RPMI8226 (cell line): ENCODE results near the gene CARS2.
"Not testable (repeated sequence)": the region's sequence is repeated elsewhere in the genome, so short reads cannot be mapped to it uniquely, and the experiment has no call there.

ENCODE experiments used
- DNase-seq: peaks from one replicate; pipeline ENCODE4 v3.0.0-alpha.2; 2015

The CARS2 gene

DNA sequence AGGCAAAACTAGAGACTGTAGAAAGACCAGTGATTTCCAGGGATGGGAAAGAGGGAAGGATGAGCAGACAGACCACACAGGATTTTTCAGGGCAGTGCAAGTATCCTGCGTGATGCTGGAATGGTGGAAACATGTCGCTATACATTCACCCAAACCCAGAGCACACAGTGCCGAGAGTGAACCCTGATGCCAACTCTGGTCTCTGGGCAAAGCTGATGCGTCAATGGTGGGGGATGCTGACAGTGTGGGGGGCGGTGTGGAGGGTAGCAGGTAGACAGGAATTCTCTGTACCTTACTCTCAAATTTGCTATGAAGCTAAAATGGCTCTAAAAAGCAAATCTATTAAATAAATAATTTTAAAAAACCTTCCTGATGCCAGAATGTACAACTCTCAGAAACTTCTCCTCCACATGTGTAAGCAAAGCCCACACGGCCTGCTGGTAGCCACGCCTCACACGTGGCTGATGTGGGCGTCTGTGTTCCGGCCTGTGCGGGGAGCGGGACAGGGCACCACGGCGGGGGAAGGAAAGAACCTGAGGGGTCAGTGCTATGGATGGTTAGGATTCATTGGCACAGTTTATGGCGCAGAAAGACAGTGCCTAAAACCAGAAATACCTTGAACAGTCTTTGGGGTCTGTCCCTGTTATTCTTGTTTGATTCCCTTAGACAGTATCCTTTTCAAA lies 23.9 kb downstream of the CARS2 start:
- no peak for DNase-seq

GRCh38 chr13:110680852-110681251 lies 25.1 kb downstream of the CARS2 start:
- peak; percentile 29 for DNase-seq

DNA sequence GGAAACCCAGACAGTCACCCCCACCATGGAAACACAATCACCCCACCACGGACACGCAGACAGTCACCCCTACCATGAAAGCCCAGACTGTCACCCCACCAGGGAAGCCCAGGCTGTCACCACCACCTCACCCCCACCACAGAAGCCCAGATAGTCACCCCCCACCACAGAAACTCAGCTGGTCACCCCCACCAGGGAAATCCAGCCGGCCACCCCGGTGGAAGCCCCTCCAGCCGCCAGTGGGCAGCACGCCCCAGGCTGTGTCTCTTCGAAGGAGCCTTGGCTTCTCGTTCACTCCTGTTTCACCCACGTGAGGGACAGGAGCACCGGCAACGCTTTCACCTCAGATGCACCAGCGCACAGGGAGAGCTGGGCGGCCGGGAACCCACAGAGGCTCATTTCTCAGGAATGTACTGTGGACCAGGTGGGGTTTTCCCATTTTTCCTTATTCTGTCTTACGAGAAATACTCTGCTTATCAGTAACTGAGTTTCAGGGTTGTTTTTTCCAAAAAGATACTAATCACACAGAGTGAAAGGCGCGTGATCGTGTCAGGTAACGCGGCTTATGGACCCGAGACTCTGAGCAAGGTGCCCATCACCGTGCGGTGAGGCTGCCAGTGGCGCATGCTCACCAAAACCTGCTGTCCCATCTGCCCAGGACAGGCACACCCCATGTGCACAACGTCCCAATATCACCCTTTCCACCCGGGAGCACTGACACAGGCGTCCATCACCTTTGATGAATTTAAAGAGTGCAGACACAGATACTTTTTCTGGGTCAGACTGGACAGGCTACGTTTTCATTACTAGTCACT lies 28.0 kb downstream of the CARS2 start:
- no peak for DNase-seq

GRCh38 chr13:110676595-110677587 lies 29.0 kb downstream of the CARS2 start:
- DNase-seq = peak; percentile 77

- not testable (repeated sequence) for DNase-seq
These were observed 36.1 kb downstream of the CARS2 start for GRCh38 chr13:110669814-110670213.

DNA sequence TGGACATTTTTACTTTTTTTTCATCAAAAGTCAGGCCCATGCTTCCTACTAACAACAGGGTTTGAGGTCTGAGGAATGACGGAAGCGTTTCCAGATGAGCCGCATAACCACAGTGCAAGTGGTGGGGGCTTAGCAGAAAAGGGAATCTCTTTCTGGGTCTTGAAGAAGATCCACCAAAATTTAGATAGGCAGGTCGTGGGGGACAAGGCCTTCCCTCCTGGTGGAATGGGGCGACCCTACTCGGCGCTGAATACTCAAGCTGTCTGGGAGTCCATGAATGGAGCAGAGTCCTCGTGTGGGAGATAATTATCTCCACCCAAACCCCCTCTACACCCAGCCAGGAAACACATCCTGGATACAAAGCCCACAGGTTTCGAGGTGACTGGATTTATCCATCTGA lies 36.9 kb downstream of the CARS2 start:
- no peak for DNase-seq

- no peak for DNase-seq
These were observed 39.7 kb downstream of the CARS2 start for GRCh38 chr13:110666255-110666533.

- no peak for DNase-seq
These were observed 40.2 kb downstream of the CARS2 start for GRCh38 chr13:110665491-110666254.

DNA sequence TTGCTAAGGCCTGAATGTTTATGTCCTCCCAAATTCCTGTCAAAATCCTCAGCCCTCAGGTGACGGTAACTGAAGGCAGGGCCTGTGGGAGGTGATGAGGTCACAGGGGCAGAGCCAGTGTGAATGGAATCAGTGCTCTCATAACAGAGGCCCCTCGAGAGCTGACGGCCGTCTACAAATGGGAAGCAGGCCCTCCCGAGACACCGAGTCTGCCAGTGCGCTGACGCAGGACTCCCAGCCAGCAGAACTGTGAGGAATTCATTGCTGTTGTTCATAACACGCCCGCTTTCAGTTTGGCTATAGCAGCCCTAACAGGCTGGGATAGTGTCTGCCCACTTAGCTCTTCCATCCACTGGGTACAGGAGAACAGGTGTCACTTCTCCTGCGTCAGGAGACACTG lies 41.2 kb downstream of the CARS2 start:
- no peak for DNase-seq

- no peak for DNase-seq
These were observed 41.9 kb downstream of the CARS2 start for GRCh38 chr13:110664041-110664440.

DNA sequence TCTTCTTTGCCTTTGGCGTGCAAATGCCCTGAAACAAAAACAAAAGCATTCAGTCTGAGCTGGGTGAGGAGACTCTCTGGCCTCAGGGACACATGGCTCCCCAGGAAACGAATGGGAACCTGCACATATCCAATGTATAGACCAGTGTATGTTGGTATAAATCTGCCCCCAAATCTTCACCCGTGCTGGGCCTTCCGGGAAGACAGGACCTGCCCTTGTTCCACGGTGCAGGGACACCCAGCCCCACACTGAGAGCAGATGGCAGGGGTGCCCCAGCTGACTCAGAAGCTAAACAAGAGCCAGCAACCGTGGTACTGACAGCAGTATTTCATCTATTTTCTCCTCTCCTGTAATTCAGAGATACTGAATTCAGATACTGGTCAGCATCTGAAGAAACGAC lies 42.4 kb downstream of the CARS2 start:
- no peak for DNase-seq

DNA sequence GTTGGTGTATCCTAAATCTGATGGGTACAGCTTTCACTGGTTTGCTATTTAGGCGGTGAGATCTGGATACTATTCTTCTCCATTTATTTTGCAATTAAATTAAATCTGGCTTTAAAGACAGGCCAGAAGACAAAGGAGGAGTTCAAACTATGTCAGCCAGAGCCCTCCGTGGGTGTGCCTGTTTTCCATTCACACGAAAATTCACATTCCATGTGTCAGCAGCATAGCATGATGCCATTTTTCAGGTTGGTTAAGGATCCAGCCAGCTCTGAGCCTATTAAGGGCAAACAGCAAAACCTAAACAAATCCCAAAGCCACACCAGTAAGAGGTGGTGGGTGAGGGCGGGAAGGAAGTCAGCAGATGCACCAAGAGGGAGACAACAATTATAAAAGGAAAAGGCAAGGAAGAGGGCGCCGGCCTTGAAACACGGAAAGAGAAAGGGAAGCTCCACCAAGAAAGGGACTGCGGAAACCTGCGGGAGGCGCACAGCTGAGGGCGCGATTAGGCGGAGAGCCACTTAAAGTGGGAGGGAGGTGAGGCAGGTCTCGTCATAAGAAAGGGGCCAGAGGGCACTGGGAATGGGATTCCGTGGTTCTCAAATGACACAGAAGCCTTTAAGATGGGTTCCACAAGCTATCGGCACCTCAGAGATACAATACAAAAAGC lies 43.0 kb downstream of the CARS2 start:
- no peak for DNase-seq

GRCh38 chr13:110662091-110662490 lies 43.8 kb downstream of the CARS2 start:
- no peak for DNase-seq

GRCh38 chr13:110661256-110661655 lies 44.7 kb downstream of the CARS2 start:
- no peak for DNase-seq

GRCh38 chr13:110658218-110658911 lies 47.6 kb downstream of the CARS2 start:
- DNase-seq = peak; percentile 61

- DNase-seq = no peak
These were observed 48.7 kb downstream of the CARS2 start for GRCh38 chr13:110657196-110657595.

- DNase-seq = no peak
These were observed 52.1 kb downstream of the CARS2 start for GRCh38 chr13:110653851-110654250.

DNA sequence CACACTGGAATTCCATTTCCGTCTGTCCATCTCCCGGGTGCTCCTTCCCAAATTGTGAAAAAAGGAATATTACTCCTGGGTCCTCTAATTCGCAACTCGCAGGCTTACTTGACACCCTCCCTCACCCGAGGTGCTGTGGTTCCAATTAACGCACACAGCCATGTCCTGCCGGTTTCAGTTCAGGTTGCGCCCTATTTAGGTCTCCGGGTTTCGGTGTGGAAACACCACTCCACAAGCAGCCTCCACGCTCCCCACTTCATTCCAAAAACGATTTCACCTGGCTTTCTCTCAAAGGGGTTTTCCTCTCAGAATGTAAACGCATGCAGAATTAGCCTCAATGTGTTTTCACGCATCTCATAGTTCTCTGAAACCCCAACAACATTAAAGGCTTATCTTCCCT lies 52.6 kb downstream of the CARS2 start:
- DNase-seq = no peak

- no peak for DNase-seq
These were observed 53.2 kb downstream of the CARS2 start for GRCh38 chr13:110652764-110653163.

DNA sequence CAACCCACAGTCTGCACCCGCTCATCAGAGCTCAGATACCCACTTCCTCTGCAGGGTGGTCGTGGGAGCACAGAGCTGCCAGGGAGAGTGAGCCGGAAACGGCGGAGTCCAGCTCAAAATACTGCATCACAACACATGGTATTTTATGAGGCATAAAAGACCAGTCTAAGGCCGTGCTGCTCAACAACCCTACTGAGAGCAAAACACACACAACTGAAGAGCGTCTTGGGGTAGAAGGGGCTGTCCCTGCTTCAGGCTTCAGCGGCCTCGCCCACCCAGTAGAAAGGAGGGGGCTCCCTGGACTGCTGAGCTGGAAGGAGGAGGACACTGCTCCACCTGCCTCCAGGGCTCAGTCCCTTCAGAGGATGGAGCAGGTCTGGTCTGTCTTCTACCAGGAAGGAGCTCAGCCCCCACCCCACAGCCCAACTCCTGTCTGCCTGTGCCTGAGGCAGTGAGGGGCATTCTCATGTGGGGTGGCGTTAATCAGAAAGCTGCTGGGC lies 53.6 kb downstream of the CARS2 start:
- DNase-seq = no peak

DNA sequence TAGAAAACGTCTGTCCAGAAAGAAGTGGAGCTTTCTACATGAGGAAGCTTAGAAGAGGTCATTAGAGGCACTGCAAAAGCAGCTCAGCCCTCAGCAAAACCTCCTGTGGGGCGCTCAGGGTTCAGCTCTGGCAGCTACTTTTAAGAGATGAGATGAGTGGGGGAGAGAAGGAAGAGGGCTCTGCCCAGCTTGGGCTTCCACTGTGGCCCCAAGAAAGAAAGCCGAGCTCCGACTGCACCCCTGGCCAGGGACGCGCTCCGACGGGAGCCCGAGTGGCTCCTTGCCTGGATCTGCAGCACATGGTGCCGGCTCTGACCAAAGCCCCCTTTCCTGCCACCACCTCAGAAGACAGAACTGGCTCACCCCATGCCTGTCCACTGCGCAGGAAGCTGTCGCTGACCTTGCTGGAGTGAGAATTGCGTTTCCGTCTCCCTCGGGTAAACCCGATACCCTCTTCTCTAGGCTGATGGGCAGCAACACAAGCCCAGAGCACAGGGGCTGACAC lies 54.1 kb downstream of the CARS2 start:
- DNase-seq = no peak
